H1 (cell line): ENCODE data around the gene ZNF423. TPM values are rescaled to one million over a fixed set of nuclear protein-coding genes. Genes with fewer than 3 reads are reported as not detected.

Experiments used
- CTCF ChIA-PET: fragments of 300-600 bp; sonication (Branson Sonifier 250); formaldehyde crosslinking; loops from one replicate; lab custom pipeline; 2021; ENCODE audit not compliant: partially characterized antibody; lab: Charles Lee
- POLR2A ChIA-PET: fragments of 300-600 bp; sonication (Branson Sonifier 250); formaldehyde crosslinking; loops from one replicate; lab custom pipeline; 2021; ENCODE audit warnings: inconsistent platforms; ENCODE audit not compliant: partially characterized antibody; lab: Charles Lee
- DNase-seq, 2 experiments: peaks; one replicate each; pipeline versions ENCODE4 v3.0.0 to v3.0.0-alpha.2; 2010 to 2022; ENCODE audit warnings: low spot score in 2 of 2, low read depth in 1 of 2, mixed read lengths in 1 of 2
- FAIRE-seq: peaks from 2 replicates; lab custom pipeline; 2011; peaks lifted over from hg19 to GRCh38; lab: Jason Lieb, UNC
- H2AFZ ChIP-seq: 2 replicates; pipeline ENCODE4 v1.8.1; 2012; ENCODE audit warnings: low read length, inconsistent platforms
- H2AK5ac ChIP-seq: 2 replicates; pipeline ENCODE4 v1.6.1; 2013; ENCODE audit warnings: low read depth, low read length
- H2BK120ac ChIP-seq: replicated peaks from 2 replicates; pipeline ENCODE3; 2013; ENCODE audit warnings: low read depth, low read length, inconsistent platforms
- H2BK12ac ChIP-seq: 2 replicates; pipeline ENCODE4 v1.6.1; 2013; ENCODE audit warnings: low read depth, low read length
- H2BK15ac ChIP-seq: 2 replicates; pipeline ENCODE4 v1.6.1; 2013; ENCODE audit warnings: low read length
- H2BK20ac ChIP-seq: 2 replicates; pipeline ENCODE4 v1.6.1; 2013; ENCODE audit warnings: low read length
- H2BK5ac ChIP-seq: 2 replicates; pipeline ENCODE4 v1.6.1; 2013; ENCODE audit warnings: low read depth, low read length
- H3K14ac ChIP-seq: 2 replicates; pipeline ENCODE4 v1.6.1; 2013; ENCODE audit warnings: inconsistent platforms; ENCODE audit not compliant: insufficient read length
- H3K18ac ChIP-seq: 2 replicates; pipeline ENCODE4 v1.6.1; 2013; ENCODE audit warnings: low read length; ENCODE audit errors: extremely low read depth
- H3K23ac ChIP-seq: 2 replicates; pipeline ENCODE4 v1.6.1; 2013; ENCODE audit warnings: inconsistent platforms; ENCODE audit not compliant: insufficient read length
- H3K23me2 ChIP-seq: 2 replicates; pipeline ENCODE4 v1.6.1; 2013; ENCODE audit warnings: low read depth, low read length
- H3K27ac ChIP-seq: 2 replicates; pipeline ENCODE4 v1.6.1; 2011; ENCODE audit warnings: low read depth, low read length, inconsistent platforms
- H3K27me3 ChIP-seq, 4 experiments: replicated peaks in 1 of 4; 1 replicate in 1 of 4; 2 replicates in 3 of 4; pipeline versions ENCODE4 v1.6.1 to v1.8.1; 2011 to 2013; ENCODE audit warnings: low read length in 3 of 4, mild to moderate bottlenecking in 3 of 4, inconsistent platforms in 2 of 4, mixed read lengths in 2 of 4, moderate library complexity in 1 of 4; ENCODE audit not compliant: control insufficient read depth in 3 of 4, insufficient read depth in 3 of 4; ENCODE audit errors: extremely low read depth in 1 of 4
- H3K36me3 ChIP-seq, 4 experiments: 2 replicates each; pipeline versions ENCODE4 v1.6.1 to v1.8.1; 2011 to 2013; ENCODE audit warnings: mild to moderate bottlenecking in 4 of 4, low read length in 3 of 4, moderate library complexity in 2 of 4, control low read depth in 1 of 4, inconsistent platforms in 1 of 4; ENCODE audit not compliant: insufficient read depth in 4 of 4, control insufficient read depth in 2 of 4
- H3K4ac ChIP-seq: replicated peaks from 2 replicates; pipeline ENCODE3; 2013; ENCODE audit warnings: low read length, low read depth, mixed read lengths, inconsistent platforms; ENCODE audit not compliant: insufficient read length
- H3K4me1 ChIP-seq, 4 experiments: replicated peaks in 1 of 4; 1 replicate in 1 of 4; 2 replicates in 3 of 4; pipeline versions ENCODE4 v1.6.1 to v1.8.1; 2011 to 2013; ENCODE audit warnings: low read length in 3 of 4, inconsistent platforms in 2 of 4, mixed read lengths in 1 of 4; ENCODE audit not compliant: insufficient read depth in 4 of 4, control insufficient read depth in 3 of 4
- H3K4me2 ChIP-seq, 2 experiments: 2 replicates each; pipeline versions ENCODE4 v1.6.1 to v1.8.1; 2011 to 2013; ENCODE audit warnings: low read depth in 2 of 2, low read length in 2 of 2, control low read depth in 1 of 2, inconsistent platforms in 1 of 2, mild to moderate bottlenecking in 1 of 2; ENCODE audit not compliant: insufficient read depth in 1 of 2
- H3K4me3 ChIP-seq, 4 experiments: fragments of 200-600, 300-600 bp in 1 of 4; sonication (generic), shearing (Covaris generic), sonication (Bioruptor Twin) in 1 of 4; 2 replicates each; pipeline versions ENCODE4 v1.5.1 to v1.8.1; 2011 to 2016; ENCODE audit warnings: low read length in 4 of 4, low read depth in 3 of 4, control low read depth in 2 of 4, inconsistent platforms in 2 of 4, mild to moderate bottlenecking in 2 of 4, mixed read lengths in 1 of 4, moderate library complexity in 1 of 4; ENCODE audit not compliant: insufficient read depth in 2 of 4; ENCODE audit errors: extremely low read depth in 1 of 4
- H3K56ac ChIP-seq: replicated peaks from 2 replicates; pipeline ENCODE3; 2013; ENCODE audit warnings: low read depth, mild to moderate bottlenecking, mixed read lengths, low read length, inconsistent platforms; ENCODE audit not compliant: insufficient read length
- H3K79me1 ChIP-seq: 2 replicates; pipeline ENCODE4 v1.6.1; 2013; ENCODE audit warnings: low read depth, low read length, control low read depth
- H3K79me2 ChIP-seq, 2 experiments: 2 replicates each; pipeline versions ENCODE4 v1.6.1 to v1.8.1; 2012 to 2013; ENCODE audit warnings: low read length in 2 of 2, mild to moderate bottlenecking in 2 of 2, inconsistent platforms in 1 of 2; ENCODE audit not compliant: insufficient read depth in 2 of 2, control insufficient read depth in 1 of 2
- H3K9ac ChIP-seq, 4 experiments: replicated peaks in 1 of 4; 1 replicate in 1 of 4; 2 replicates in 3 of 4; pipeline versions ENCODE4 v1.6.1 to v1.8.1; 2011 to 2013; ENCODE audit warnings: low read depth in 3 of 4, low read length in 3 of 4, control low read depth in 2 of 4, mild to moderate bottlenecking in 2 of 4, moderate library complexity in 2 of 4, inconsistent platforms in 1 of 4; ENCODE audit errors: extremely low read depth in 1 of 4
- H3K9me3 ChIP-seq, 2 experiments: 2 replicates each; pipeline versions ENCODE4 v1.6.1 to v1.8.1; 2012 to 2013; ENCODE audit warnings: mild to moderate bottlenecking in 2 of 2, moderate library complexity in 2 of 2, control low read depth in 1 of 2, inconsistent platforms in 1 of 2, low read depth in 1 of 2, low read length in 1 of 2, mixed read lengths in 1 of 2; ENCODE audit not compliant: insufficient read depth in 2 of 2
- H4K20me1 ChIP-seq, 2 experiments: replicated peaks in 1 of 2; 2 replicates each; pipeline versions ENCODE3 to v1.8.1; 2011 to 2013; ENCODE audit warnings: inconsistent platforms in 2 of 2, low read length in 2 of 2, mild to moderate bottlenecking in 1 of 2; ENCODE audit not compliant: insufficient read depth in 2 of 2, control insufficient read depth in 1 of 2
- H4K5ac ChIP-seq: 2 replicates; pipeline ENCODE4 v1.6.1; 2013; ENCODE audit warnings: low read length, low read depth, mixed read lengths, inconsistent platforms; ENCODE audit not compliant: insufficient read length
- H4K8ac ChIP-seq: 2 replicates; pipeline ENCODE4 v1.8.0; 2013; ENCODE audit warnings: mild to moderate bottlenecking, moderate library complexity, low read length, inconsistent platforms; ENCODE audit not compliant: insufficient read depth; ENCODE audit errors: extremely low read depth
- H4K91ac ChIP-seq: replicated peaks from 2 replicates; pipeline ENCODE3; 2013; ENCODE audit warnings: low read length, mixed read lengths, inconsistent platforms; ENCODE audit not compliant: insufficient read length
- CTCF ChIP-seq, 3 experiments: IDR thresholded peaks; 1 replicate in 2 of 3; 2 replicates in 1 of 3; pipeline versions ENCODE4 v1.5.1 to v1.6.1; 2011; ENCODE audit warnings: low read length in 3 of 3, mild to moderate bottlenecking in 3 of 3, inconsistent platforms in 2 of 3, low read depth in 1 of 3, moderate library complexity in 1 of 3; ENCODE audit not compliant: insufficient read depth in 1 of 3; ENCODE audit errors: control extremely low read depth in 1 of 3
- EZH2 ChIP-seq: fragments of 200-600 bp; sonication (generic); IDR thresholded peaks from 2 replicates; pipeline ENCODE4 v1.7.1; 2012; ENCODE audit warnings: low read depth, mild to moderate bottlenecking, moderate library complexity, low read length, inconsistent platforms; ENCODE audit not compliant: severe bottlenecking
- KDM5A ChIP-seq: fragments of 200-600 bp; IDR thresholded peaks from 2 replicates; pipeline ENCODE4 v1.7.1; 2012; ENCODE audit warnings: mild to moderate bottlenecking, low read length, inconsistent platforms, mixed read lengths
- NRF1 ChIP-seq: IDR thresholded peaks from 2 replicates; pipeline ENCODE4 v1.6.1; 2011; ENCODE audit warnings: mild to moderate bottlenecking, low read depth, low read length, improper control_type of control experiment
- RNF2 ChIP-seq: fragments of 200-900, 300-1000 bp; sonication (generic); IDR thresholded peaks from 2 replicates; pipeline ENCODE4 v1.7.1; 2016; ENCODE audit warnings: borderline replicate concordance, low read depth, mild to moderate bottlenecking, antibody characterized with exemption, low read length; ENCODE audit not compliant: poor library complexity, severe bottlenecking; ENCODE audit errors: missing control alignments
- TAF1 ChIP-seq: IDR thresholded peaks from 2 replicates; pipeline ENCODE4 v1.6.1; 2011; ENCODE audit warnings: mild to moderate bottlenecking, low read depth, low read length
- WGBS, 2 experiments: shearing (Covaris generic) in 1 of 2; methylation state at CpG; one replicate each; pipeline versions ENCODE4 v1.1.6 to v1.1.7; 2013 to 2015; ENCODE audit warnings: low lambda C conversion rate in 2 of 2, mixed read lengths in 2 of 2, inconsistent platforms in 1 of 2, low coverage in 1 of 2, missing lambda C conversion rate in 1 of 2; ENCODE audit not compliant: insufficient replicate concordance in 2 of 2, insufficient coverage in 1 of 2, insufficient read length in 1 of 2; ENCODE audit errors: extremely low coverage in 1 of 2, missing lambda C conversion rate in 1 of 2; 5-methylcytosine and 5-hydroxymethylcytosine counted together
- polyA plus RNA-seq, 7 experiments: library from polyadenylated mRNA; depleted of rRNA in 3 of 7; stranded (reverse) in 5 of 7; unstranded in 2 of 7; fragments of >200 nt in 5 of 7; fragments of 200-250 nt in 2 of 7; gene quantifications; 1 replicate in 5 of 7; 2 replicates in 1 of 7; 4 replicates in 1 of 7; pipeline versions ENCODE4 v1.2.1 to v1.2.3, GENCODE V29; 2011 to 2013; ENCODE audit warnings: missing spikeins in 2 of 7, mixed read lengths in 2 of 7
- total RNA-seq: library from RNA; stranded (reverse); fragmentation: NEBNext Ultra II Directional; extraction: Animal tissue kit (Norgen Biotek cat#: 25700); gene quantifications from 2 replicates; pipeline ENCODE4 v1.2.1, GENCODE V29; 2021

Gene ZNF423
- total and polyA plus RNA-seq, 2 of the 8 experiments (the other 6 are each of a cell fraction or from before 2014, with no cell fraction given): 38.2 to 52.3 TPM

- Histone ChIP-seq H4K5ac (no peak overlapping the region), H2BK20ac (no peak overlapping the region), H2BK120ac (no peak overlapping the region), H4K20me1 (peaks cover 0 to 5% of the 10 kb centered on the region in 2 experiments), H3K79me1 (peaks cover 8% of the 10 kb centered on the region), H3K4me2 (no peak overlapping the region), H3K9ac (no peak overlapping the region), H4K91ac (no peak overlapping the region), H3K4me1 (no peaks in the 10 kb centered on the region), H2BK12ac (0 out of 2 replicates have a peak overlapping the region, but pooled peaks have one; percentile 27), H3K56ac (no peak overlapping the region), H3K4ac (no peak overlapping the region), H3K4me3 (no peak overlapping the region), H3K23ac (no peak overlapping the region), H3K14ac (no peak overlapping the region), H4K8ac (peak overlapping the region; percentile 23; the same call in 1 of the 2 replicates), H3K9me3 (no peaks in the 10 kb centered on the region), H3K79me2 (peaks cover 0 to 4% of the 10 kb centered on the region in 2 experiments; a peak in 1 of 4 replicates), H2BK15ac (0 out of 2 replicates have a peak overlapping the region, but pooled peaks have one; percentile 37), H3K36me3 (no peaks in the 10 kb centered on the region), H3K27me3 (no peaks in the 10 kb centered on the region), H2BK5ac (no peak overlapping the region; the same call in 1 of the 2 replicates), H3K23me2 (no peaks in the 10 kb centered on the region), H2AFZ (no peak overlapping the region), H3K27ac (no peak overlapping the region), H3K18ac (no peak overlapping the region), H2AK5ac (0 out of 2 replicates have a peak overlapping the region, but pooled peaks have one; percentile 7)
- FAIRE-seq: no peak
- WGBS, 2 experiments: 90% methylated on average over 3 of the region's 3 CpGs; no CpG with 5 or more reads in 1 of the 2 experiments
- DNase-seq: no peak
- ChIA-PET CTCF (interaction anchor here (0.9 to 1.3 kb wide), 2 partner anchors 8 to 10 kb away, joined by 3 read pairs; no protein-coding TSS in a partner anchor), POLR2A (no interaction called here)
- TF ChIP-seq TAF1 (no peak), CTCF (IDR thresholded peaks at IDR 0.05; ENCODE audit: control extremely low read depth in 1 of 3, insufficient read depth in 1 of 3, low read depth in 1 of 3, low read length in 3 of 3) (no peak), KDM5A (no peak), NRF1 (no peak), RNF2 (no peak), EZH2 (no peak)
Observed at GRCh38 chr16:49674990-49675389, 180.9 kb downstream of the ZNF423 start.
